ENCODE results near the gene FILIP1L. TPM values are rescaled to one million over a fixed set of nuclear protein-coding genes. Genes with fewer than 3 reads are reported as not detected.

Gene FILIP1L
- total and polyA plus RNA-seq, 2 of the 13 experiments (the other 11 are each of a cell fraction or from before 2014, with no cell fraction given), result 8.1 to 187 TPM

DNA sequence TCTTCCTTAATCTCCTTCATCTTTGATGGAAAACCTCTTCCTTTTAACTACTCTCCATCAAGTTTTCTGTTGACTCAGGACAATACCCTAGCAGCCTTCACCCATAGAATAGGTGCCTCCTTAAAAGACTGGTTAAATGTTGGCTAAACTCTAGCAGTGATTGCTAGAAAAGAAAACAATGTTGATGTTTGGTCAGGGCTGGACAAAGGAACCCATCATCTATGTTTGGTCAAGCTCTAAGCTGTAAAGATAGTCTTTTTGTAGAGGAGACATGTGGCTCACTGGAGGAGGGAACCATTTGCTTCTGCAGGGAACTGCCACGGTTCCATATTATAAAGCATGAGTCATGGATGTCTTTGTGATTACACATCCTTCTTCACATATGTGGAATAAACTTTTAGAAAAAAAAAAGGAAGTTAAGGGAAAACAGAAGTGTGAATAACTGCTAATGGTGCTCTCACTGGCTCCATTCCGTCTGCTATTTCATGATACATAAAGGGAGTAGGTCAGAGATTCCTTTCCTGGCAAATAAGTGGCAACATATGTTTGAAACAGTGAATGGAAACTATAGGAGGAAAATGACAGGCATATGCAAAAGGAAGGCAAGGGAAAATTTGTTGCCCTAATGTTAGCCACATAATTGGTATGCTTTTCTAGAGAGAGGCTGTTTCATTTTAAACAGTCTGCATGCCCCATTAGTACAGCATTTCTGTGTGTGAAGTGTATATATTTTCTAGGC lies 218.4 kb downstream of the FILIP1L start (continued):
- TF ChIP-seq, protein P1, sequence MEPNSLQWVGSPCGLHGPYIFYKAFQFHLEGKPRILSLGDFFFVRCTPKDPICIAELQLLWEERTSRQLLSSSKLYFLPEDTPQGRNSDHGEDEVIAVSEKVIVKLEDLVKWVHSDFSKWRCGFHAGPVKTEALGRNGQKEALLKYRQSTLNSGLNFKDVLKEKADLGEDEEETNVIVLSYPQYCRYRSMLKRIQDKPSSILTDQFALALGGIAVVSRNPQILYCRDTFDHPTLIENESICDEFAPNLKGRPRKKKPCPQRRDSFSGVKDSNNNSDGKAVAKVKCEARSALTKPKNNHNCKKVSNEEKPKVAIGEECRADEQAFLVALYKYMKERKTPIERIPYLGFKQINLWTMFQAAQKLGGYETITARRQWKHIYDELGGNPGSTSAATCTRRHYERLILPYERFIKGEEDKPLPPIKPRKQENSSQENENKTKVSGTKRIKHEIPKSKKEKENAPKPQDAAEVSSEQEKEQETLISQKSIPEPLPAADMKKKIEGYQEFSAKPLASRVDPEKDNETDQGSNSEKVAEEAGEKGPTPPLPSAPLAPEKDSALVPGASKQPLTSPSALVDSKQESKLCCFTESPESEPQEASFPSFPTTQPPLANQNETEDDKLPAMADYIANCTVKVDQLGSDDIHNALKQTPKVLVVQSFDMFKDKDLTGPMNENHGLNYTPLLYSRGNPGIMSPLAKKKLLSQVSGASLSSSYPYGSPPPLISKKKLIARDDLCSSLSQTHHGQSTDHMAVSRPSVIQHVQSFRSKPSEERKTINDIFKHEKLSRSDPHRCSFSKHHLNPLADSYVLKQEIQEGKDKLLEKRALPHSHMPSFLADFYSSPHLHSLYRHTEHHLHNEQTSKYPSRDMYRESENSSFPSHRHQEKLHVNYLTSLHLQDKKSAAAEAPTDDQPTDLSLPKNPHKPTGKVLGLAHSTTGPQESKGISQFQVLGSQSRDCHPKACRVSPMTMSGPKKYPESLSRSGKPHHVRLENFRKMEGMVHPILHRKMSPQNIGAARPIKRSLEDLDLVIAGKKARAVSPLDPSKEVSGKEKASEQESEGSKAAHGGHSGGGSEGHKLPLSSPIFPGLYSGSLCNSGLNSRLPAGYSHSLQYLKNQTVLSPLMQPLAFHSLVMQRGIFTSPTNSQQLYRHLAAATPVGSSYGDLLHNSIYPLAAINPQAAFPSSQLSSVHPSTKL (CRISPR knock-in tag; IDR thresholded peaks at IDR 0.05), result peak; percentile 71; the same call in 1 of the 2 replicates
- TF ChIP-seq ASH2L (IDR thresholded peaks at IDR 0.05; ENCODE audit: insufficient read length, low read depth, low read length), result no peak
- TF ChIP-seq ZNF335 (CRISPR knock-in tag; IDR thresholded peaks at IDR 0.05), result no peak
- no peak for TF ChIP-seq KMT2B (CRISPR knock-in tag; IDR thresholded peaks at IDR 0.05)
- TF ChIP-seq EED (CRISPR knock-in tag; IDR thresholded peaks at IDR 0.05), result no peak
- TF ChIP-seq MIER3 (CRISPR knock-in tag; IDR thresholded peaks at IDR 0.05; ENCODE audit: borderline replicate concordance), result peak; percentile 16; the same call in 1 of the 2 replicates
- TF ChIP-seq SMYD3 (CRISPR knock-in tag; IDR thresholded peaks at IDR 0.05), result no peak
- TF ChIP-seq ZNF850 (CRISPR knock-in tag; conservative IDR thresholded peaks at IDR 0.05), result no peak
- TF ChIP-seq, protein P2, sequence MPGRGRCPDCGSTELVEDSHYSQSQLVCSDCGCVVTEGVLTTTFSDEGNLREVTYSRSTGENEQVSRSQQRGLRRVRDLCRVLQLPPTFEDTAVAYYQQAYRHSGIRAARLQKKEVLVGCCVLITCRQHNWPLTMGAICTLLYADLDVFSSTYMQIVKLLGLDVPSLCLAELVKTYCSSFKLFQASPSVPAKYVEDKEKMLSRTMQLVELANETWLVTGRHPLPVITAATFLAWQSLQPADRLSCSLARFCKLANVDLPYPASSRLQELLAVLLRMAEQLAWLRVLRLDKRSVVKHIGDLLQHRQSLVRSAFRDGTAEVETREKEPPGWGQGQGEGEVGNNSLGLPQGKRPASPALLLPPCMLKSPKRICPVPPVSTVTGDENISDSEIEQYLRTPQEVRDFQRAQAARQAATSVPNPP (CRISPR knock-in tag; IDR thresholded peaks at IDR 0.05), result no peak
- TF ChIP-seq GPN1 (CRISPR knock-in tag; IDR thresholded peaks at IDR 0.05; ENCODE audit: borderline replicate concordance), result no peak
- no peak for TF ChIP-seq MLLT10 (CRISPR knock-in tag; IDR thresholded peaks at IDR 0.05)
- TF ChIP-seq, protein P3, sequence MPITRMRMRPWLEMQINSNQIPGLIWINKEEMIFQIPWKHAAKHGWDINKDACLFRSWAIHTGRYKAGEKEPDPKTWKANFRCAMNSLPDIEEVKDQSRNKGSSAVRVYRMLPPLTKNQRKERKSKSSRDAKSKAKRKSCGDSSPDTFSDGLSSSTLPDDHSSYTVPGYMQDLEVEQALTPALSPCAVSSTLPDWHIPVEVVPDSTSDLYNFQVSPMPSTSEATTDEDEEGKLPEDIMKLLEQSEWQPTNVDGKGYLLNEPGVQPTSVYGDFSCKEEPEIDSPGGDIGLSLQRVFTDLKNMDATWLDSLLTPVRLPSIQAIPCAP (CRISPR knock-in tag; IDR thresholded peaks at IDR 0.05; ENCODE audit: low read depth), result no peak
- no peak for TF ChIP-seq PCBP1 (IDR thresholded peaks at IDR 0.05; ENCODE audit: borderline replicate concordance, low read depth, low read length)
- TF ChIP-seq SATB2 (CRISPR knock-in tag; IDR thresholded peaks at IDR 0.05), result no peak
- TF ChIP-seq HDAC2 (CRISPR knock-in tag; IDR thresholded peaks at IDR 0.05), result peak; percentile 75; the same call in 1 of the 2 replicates
- no peak for TF ChIP-seq TAF15 (IDR thresholded peaks at IDR 0.05; ENCODE audit: low read depth, low read length, poor library complexity, severe bottlenecking)
- TF ChIP-seq NCOA1 (CRISPR knock-in tag; IDR thresholded peaks at IDR 0.05), result no peak
- TF ChIP-seq ZNF530 (CRISPR knock-in tag; IDR thresholded peaks at IDR 0.05; ENCODE audit: low read depth), result no peak
- TF ChIP-seq HNRNPK (IDR thresholded peaks at IDR 0.05; ENCODE audit: low read depth, low read length, poor library complexity, severe bottlenecking), result no peak
- TF ChIP-seq ZNF383 (CRISPR knock-in tag; IDR thresholded peaks at IDR 0.05; ENCODE audit: borderline replicate concordance), result no peak
- TF ChIP-seq, protein P4, sequence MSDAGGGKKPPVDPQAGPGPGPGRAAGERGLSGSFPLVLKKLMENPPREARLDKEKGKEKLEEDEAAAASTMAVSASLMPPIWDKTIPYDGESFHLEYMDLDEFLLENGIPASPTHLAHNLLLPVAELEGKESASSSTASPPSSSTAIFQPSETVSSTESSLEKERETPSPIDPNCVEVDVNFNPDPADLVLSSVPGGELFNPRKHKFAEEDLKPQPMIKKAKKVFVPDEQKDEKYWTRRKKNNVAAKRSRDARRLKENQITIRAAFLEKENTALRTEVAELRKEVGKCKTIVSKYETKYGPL (CRISPR knock-in tag; IDR thresholded peaks at IDR 0.05), result no peak
- no peak for TF ChIP-seq POLR2G (IDR thresholded peaks at IDR 0.05; ENCODE audit: low read depth, low read length)
- TF ChIP-seq ZNF160 (CRISPR knock-in tag; IDR thresholded peaks at IDR 0.05), result no peak

All from HepG2 (cell line).